Urinary bladder (tissue), 4 donors: ENCODE results near the gene TSPOAP1. TPM values are rescaled to one million over a fixed set of nuclear protein-coding genes. Genes with fewer than 3 reads are reported as not detected.

ENCODE experiments used
- DNase-seq: peaks from one replicate; pipeline ENCODE4 v3.0.0-alpha.2; 2015; ENCODE audit errors: extremely low spot score
- H3K27ac ChIP-seq: one replicate; pipeline ENCODE4 v1.5.1; 2013; ENCODE audit warnings: low read depth, mild to moderate bottlenecking, moderate library complexity
- H3K36me3 ChIP-seq: one replicate; pipeline ENCODE4 v1.6.1; 2013; ENCODE audit warnings: mild to moderate bottlenecking, moderate library complexity; ENCODE audit not compliant: insufficient read depth
- H3K4me1 ChIP-seq: one replicate; pipeline ENCODE4 v1.6.1; 2013; ENCODE audit warnings: mild to moderate bottlenecking, moderate library complexity; ENCODE audit not compliant: insufficient read depth
- H3K4me3 ChIP-seq: one replicate; pipeline ENCODE4 v1.5.1; 2013; ENCODE audit warnings: low read depth, low read length
- WGBS: extraction: QIAGEN DNeasy Blood & Tissue Kit; methylation state at CpG from one replicate; pipeline ENCODE4 v1.1.7; 2013; 5-methylcytosine and 5-hydroxymethylcytosine counted together
- polyA plus RNA-seq: library from polyadenylated mRNA; stranded (reverse); fragments of 200-250 nt; gene quantifications from one replicate; pipeline ENCODE4 v1.2.3, GENCODE V29; 2013
- total RNA-seq: library from RNA; depleted of rRNA; stranded (reverse); fragments of >200 nt; gene quantifications from one replicate; pipeline ENCODE4 v1.2.3, GENCODE V29; 2014
- donor health status: healthy with polysubstance abuse.
- donor health status: healthy.

TSPOAP1 gene
- total and polyA plus RNA-seq, 2 donors: 7.4 to 19.1 TPM

- Histone ChIP-seq H3K27ac (no peak overlapping the region), H3K4me1 (no peaks in the 10 kb centered on the region), H3K36me3 (no peaks in the 10 kb centered on the region), H3K4me3 (no peak overlapping the region)
- DNase-seq: no peak
- 58% methylated on average over 2 of the region's 2 CpGs for WGBS
These were observed 52.2 kb downstream of the TSPOAP1 start for GRCh38 chr17:58276423-58276822.

GRCh38 chr17:58275417-58275816, 53.2 kb downstream of the TSPOAP1 start:
- Histone ChIP-seq H3K4me1 (no peaks in the 10 kb centered on the region), H3K36me3 (no peaks in the 10 kb centered on the region), H3K27ac (no peak overlapping the region), H3K4me3 (no peak overlapping the region)
- 88% methylated on average over 10 of the region's 10 CpGs for WGBS
- no peak for DNase-seq

GRCh38 chr17:58273453-58274104, 55.0 kb downstream of the TSPOAP1 start:
- DNase-seq: no peak
- Histone ChIP-seq H3K27ac (no peak overlapping the region), H3K36me3 (no peaks in the 10 kb centered on the region), H3K4me3 (no peak overlapping the region), H3K4me1 (no peaks in the 10 kb centered on the region)
- 85% methylated on average over 15 of the region's 15 CpGs for WGBS

- DNase-seq: no peak
- WGBS: 86% methylated on average over 12 of the region's 12 CpGs
- Histone ChIP-seq H3K36me3 (no peaks in the 10 kb centered on the region), H3K4me3 (no peak overlapping the region), H3K4me1 (no peaks in the 10 kb centered on the region), H3K27ac (no peak overlapping the region)
These were observed 56.0 kb downstream of the TSPOAP1 start for GRCh38 chr17:58272367-58273280.

GRCh38 chr17:58271216-58271931, 57.2 kb downstream of the TSPOAP1 start:
- DNase-seq: no peak
- H3K27ac ChIP-seq: no peak overlapping the region
- H3K4me1 ChIP-seq: no peaks in the 10 kb centered on the region
- no peaks in the 10 kb centered on the region for H3K36me3 ChIP-seq
- H3K4me3 ChIP-seq: no peak overlapping the region
- 92% methylated on average over 21 of the region's 21 CpGs for WGBS

- no peak overlapping the region for H3K4me3 ChIP-seq
- 84% methylated on average over 15 of the region's 15 CpGs for WGBS
- no peaks in the 10 kb centered on the region for H3K4me1 ChIP-seq
- H3K36me3 ChIP-seq: no peaks in the 10 kb centered on the region
- H3K27ac ChIP-seq: no peak overlapping the region
- DNase-seq: no peak
These were observed 57.9 kb downstream of the TSPOAP1 start for GRCh38 chr17:58270476-58271215.

- DNase-seq: no peak
- Histone ChIP-seq H3K4me3 (no peak overlapping the region), H3K27ac (no peak overlapping the region), H3K36me3 (no peaks in the 10 kb centered on the region), H3K4me1 (no peaks in the 10 kb centered on the region)
- WGBS: 77% methylated on average over 9 of the region's 9 CpGs
These were observed 58.9 kb downstream of the TSPOAP1 start for GRCh38 chr17:58269557-58270291.

- Histone ChIP-seq H3K4me3 (no peak overlapping the region), H3K27ac (no peak overlapping the region), H3K4me1 (no peaks in the 10 kb centered on the region), H3K36me3 (no peaks in the 10 kb centered on the region)
- no peak for DNase-seq
- 72% methylated on average over 6 of the region's 6 CpGs for WGBS
These were observed 59.6 kb downstream of the TSPOAP1 start for GRCh38 chr17:58268774-58269556.

GRCh38 chr17:58268326-58268725, 60.3 kb downstream of the TSPOAP1 start:
- H3K27ac ChIP-seq: no peak overlapping the region
- 82% methylated on average over 12 of the region's 12 CpGs for WGBS

GRCh38 chr17:58267347-58268324, 61.0 kb downstream of the TSPOAP1 start:
- Histone ChIP-seq H3K4me1 (no peaks in the 10 kb centered on the region), H3K27ac (no peak overlapping the region), H3K4me3 (no peak overlapping the region), H3K36me3 (no peaks in the 10 kb centered on the region)
- 83% methylated on average over 22 of the region's 22 CpGs for WGBS
- no peak for DNase-seq

More at GRCh38 chr17:58268326-58268725, 60.3 kb downstream of the TSPOAP1 start:
- no peaks in the 10 kb centered on the region for H3K36me3 ChIP-seq
- no peaks in the 10 kb centered on the region for H3K4me1 ChIP-seq
- DNase-seq: no peak
- H3K4me3 ChIP-seq: no peak overlapping the region
